ENCODE results near the gene ZNF30.
"Not testable (repeated sequence)": the region's sequence is repeated elsewhere in the genome, so short reads cannot be mapped to it uniquely, and the experiment has no call there.

Gene ZNF30

DNA sequence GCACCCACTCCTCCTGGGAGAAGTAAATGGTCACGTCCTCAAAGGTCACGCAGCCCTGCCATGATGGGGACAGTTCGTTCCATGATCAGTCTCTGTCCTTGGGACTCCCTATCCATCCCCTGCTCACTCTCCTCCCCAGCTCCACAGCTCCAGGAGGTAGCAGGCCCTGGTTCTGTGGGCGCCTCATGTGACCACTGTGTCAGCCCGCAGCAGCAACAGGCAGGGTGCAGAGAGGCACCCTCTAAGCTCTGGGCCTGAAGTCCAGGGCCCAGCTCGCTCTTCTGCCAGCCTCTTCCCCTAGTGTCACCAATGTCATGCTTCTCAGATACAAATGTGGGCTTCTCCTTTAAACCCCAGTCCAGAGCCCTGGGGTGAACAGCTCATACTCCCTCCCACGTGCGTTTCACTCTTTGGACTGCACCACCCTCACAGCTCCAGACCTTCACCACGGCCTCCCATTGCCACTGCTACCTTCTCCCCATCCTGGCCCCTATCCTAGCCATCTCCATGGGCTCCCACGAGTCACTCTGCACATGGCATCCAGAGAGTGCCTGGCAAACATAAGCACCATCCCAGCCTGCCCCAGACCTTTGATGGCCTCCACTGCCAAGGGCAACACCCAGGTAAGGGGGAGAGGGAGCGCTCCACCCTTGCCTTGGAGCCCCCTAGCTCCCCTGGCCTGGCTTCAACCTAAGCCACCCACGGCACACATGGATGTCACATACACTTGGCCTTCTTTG, 34.4 kb downstream of the ZNF30 start:
- DNase-seq: no peak

DNA sequence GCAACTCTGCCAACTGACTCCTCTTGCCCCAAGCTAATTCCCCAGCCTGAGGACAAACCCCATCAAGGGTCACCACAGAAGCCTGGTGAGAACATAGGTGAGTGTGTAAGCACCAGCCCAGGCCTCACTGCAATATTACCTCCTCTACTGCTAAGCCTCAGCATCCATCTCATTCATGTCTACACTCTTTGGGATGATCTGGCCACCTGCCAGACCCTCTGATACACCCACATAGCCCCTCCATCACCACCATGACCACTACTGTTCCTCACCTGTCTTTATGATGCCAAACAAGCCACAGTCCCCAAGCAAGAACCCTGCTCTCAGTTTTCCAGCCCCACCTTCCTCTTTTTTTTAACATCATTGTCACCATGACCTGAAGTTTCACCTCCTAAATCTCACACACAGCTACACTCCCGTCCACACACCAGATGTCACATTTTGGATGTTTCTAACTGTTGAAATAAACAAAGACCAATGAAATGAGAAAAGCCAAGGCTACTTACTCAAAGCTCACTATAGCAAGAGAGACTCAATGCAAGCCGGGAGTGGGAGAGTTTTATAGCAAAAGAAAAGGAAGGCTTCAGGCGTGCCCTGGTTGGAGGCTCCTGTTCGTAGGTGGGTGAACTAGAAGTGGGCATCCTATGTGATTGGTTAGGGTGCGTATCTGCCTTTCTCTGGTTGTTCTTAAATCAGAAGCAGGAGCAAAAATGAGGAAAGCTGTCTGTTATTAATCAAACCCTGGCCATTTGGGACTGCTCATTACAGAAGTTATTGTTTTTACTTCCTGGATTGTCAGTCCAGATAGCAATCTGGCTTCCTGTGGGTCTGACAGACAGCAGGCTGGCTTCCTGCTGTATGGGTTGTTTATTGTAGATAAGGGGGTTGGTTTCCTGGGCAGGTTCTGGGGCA, 35.3 kb downstream of the ZNF30 start:
- DNase-seq: no peak

DNA sequence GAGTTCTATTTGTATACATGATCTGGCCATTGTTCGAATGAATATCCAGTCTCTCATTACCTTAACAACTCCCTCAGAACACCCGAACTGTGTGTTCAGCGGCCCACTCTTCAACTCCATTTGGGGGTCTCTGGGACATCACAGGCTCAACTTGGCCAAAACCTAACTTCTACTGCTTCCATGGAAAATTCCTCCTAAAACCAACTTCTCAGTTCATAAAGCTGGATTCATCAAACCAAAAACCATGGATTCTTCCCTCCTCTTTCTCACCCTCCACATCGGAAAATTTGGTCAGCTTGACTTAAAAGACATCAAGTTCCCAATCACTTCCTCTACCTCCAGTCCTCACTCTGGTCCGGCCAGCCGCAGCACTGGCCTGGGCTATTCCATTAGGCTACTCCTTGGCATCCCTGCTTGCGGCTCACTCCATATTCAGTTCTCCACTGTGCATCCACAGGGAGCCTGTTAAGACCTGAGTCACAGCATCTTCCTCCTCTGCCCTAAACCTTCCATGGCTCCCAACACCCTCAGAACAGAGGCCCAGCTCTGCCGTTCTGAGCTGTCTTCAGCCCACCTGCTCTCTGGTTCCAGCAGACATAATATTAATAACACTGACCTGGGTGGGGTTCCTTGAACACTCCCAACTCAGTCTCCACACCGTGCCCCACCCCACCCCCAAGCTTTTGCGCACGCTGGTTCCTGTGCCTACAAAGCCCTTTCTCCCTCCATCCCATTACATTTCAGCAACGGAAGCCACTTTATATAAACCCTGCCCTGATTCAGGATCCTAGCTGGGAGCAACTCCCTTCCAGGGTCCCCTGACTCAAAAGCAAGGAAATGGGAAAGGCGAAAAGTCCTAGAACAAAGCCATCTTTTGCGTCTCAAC, 36.2 kb downstream of the ZNF30 start:
- DNase-seq: no peak

DNA sequence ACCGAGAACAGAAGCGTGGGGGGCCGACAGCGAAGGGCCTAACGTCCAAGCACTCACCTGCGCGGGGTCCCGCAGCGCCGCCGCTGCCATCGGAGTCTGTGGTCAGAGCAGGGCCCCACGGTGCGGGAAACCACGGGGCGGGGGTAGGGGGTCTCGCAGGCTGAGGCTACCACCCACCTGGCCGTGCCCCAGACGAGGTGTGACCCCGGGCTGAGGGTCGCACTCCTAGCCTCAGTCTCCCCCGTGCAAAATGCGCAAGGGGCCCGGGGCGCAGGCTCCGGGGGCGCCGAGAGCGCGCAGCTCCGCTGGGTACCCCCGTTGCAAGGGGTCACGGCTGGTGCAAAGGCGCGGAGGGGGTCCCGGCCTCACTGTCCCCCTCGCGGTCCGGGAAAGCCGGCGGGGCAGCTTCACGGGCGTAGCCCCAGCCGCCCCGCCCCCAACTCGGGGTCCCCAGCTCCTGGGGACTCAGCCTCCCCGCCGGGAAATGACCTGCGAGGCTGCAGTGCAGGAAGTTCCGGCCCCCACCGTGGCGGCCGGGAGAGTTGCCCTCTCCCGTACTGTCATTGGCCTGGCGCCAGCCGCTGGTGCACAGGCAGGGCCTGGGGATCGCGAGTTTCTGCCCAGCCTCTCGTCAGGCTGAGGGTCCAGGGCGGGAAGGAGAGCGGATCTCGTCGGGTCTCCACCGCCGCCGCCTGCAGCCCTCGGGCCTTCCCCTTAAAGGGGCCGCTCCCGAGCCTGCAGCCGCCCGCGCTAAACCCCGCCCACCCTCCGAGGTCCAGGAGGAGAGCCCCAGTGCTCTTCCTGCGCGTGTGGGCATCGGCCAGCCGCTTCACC, 37.1 kb downstream of the ZNF30 start, which contains the start of gene ZNF792:
ZNF792 (minus strand) TSS at position 657 of the 834 bp plus-strand sequence; CDS start at position 90, 567 bp downstream.
- peak; percentile 8 for DNase-seq

DNA sequence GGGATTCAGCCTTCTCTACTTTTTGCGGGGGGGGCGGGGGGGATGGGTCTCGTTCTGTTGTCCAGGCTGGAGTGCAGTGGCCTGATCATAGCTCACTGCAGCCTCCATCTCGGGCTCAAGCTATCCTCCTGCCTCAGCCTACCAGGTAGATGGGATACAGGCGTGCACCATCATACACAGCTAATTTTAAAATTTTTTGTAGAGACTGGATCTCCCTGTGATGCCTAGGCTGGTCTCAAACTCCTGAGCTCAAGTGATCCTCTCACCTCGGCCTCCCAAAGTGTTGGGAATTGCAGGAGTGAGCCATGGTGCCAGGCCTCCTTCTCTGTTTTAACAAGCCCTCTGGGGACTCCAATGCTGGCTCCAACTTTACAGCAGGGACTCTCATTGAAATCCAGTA, 37.9 kb downstream of the ZNF30 start:
- DNase-seq: no peak

DNA sequence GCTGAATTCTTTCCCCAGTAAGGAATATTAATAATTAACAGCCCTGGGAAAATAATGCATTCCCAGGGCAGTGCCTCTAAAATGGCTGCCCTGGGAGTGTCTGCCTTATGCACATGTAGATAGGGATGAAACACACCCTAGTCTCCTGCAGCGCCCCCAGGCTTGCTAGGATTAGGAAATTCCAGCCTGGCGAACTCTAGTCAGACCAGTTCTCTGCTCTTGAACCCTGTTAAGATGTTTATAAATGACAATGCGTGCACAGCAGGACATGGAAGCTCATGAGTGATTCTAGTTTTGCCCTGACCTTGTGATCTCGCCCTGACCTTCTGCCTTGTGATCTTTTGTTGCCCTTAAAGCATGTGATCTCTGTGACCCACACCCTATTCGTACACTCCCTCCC, 38.8 kb downstream of the ZNF30 start:
- not testable (repeated sequence) for DNase-seq

DNA sequence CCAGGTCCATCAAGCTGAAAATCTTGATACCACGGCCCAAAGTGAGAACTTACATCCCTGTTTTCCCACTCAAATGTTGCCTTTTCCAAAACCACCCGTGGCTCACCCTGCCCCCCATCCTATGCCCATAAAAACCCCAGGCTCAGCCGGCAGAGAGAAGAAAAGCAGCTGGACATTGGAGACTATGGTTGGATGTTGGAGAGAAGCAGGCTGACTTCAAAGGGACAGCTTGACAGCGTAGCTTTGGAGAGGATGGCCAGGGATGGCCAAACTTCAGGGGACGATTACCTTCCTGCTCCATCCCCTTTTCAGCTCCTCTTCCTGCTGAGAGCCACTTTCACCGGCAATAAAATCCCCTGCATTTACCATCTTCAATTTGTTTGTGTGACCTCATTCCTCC, 40.8 kb downstream of the ZNF30 start:
- no peak for DNase-seq

DNA sequence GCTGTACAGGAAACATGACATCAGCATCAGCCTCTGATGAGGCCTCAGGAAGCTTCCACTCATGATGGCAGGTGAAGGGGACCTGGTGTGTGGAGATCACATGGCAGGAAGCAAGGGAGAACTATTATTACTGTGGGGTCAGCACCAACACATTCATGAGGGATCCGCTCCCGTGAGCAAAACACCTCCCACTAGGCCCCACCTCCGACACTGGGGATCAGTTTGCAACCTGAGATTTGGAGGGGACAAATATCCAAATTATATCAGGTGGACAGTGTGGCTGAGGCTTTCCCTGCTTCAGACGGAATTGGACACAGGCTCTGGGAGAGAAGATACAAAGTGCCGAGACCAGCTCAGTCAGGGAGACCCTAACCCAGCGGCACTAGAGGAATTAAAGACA, 43.0 kb downstream of the ZNF30 start:
- DNase-seq: no peak

DNA sequence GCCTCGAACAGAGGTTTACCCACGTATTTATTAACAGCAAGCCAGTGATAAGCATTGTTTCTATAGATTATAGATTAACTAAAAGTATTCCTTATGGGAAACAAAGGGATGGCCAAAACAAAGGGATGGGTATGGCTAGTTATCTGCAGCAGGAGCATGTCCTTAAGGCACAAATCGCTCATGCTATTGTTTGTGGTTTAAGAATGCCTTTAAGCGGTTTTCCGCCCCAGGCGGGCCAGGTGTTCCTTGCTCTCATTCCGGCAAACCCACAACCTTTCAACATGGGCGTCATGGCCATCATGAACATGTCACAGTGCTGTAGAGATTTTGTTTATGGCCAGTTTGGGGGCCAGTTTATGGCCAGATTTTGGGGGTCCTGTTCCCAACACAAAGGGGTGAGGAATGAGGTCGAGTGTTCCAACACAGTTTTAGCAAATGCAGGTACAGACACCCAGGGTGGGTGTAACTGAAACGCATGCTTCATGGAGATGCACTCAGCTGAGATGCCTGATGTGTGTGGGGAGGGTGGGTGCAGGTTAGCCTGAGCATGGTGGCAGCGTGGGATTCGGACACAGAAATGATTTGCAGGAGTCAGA, 43.6 kb downstream of the ZNF30 start:
- DNase-seq: not testable (repeated sequence)

DNA sequence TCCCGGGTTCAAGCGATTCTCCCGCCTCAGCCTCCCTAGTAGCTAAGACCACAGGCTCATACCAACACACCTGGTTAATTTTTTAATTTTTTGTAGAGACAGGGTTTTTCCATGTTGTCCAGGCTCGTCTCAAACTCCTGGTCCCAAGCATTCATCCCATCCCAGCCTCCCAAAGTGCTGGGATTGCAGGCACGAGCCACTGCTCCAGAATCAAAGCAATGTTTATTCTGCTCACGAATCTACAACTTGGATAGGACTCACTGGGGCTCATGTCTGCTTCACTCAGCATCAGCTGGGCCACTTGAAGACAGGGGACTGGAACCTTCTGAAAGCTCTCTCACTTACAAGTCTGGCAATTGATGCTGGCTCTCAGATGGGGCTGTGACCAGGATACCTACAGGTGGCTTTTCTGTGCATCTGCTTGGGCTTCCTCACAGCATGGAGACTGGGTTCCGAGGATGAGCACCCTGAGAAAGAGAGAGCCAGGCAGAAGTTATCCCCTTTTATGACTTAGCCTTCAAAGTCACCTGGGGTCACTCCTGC, 45.5 kb downstream of the ZNF30 start:
- DNase-seq: no peak

DNA sequence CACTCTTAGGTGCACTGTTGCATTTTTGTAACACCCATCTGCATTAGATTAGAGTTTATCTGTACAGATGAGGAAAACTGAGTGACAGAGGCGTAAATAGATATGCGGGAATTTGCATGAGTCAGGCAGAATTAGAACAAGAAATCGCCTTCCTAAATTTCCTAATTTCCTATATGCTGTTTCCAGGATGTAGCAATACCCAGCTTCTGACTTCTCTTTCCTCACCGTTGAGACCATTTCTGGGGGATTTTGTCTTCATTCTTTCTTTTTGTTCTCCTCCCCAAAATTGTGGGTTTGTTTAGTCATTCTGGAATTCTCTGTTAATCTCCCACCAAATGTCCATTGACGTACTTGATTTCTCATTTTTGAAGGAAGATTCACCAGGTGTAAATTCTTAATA, 47.9 kb downstream of the ZNF30 start:
- no peak for DNase-seq

DNA sequence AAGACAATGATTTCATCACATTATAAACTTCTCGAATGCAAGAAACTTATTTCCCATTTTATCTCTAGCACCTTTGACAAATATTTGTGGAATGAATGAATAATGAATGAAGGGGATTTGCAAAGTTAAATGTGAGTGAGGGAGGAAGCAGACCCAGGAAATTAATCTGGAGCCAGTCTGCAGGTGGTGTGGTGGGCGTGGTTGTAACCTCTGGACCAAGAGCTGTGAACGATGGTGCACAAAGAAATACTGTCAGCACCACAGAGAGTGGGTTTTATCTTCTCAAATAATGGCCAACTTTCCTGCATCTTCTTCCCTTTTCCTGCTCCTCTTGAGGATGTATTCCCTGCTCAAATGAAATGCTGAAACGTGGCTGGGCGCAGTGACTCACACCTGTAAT, 48.4 kb downstream of the ZNF30 start:
- no peak for DNase-seq

DNA sequence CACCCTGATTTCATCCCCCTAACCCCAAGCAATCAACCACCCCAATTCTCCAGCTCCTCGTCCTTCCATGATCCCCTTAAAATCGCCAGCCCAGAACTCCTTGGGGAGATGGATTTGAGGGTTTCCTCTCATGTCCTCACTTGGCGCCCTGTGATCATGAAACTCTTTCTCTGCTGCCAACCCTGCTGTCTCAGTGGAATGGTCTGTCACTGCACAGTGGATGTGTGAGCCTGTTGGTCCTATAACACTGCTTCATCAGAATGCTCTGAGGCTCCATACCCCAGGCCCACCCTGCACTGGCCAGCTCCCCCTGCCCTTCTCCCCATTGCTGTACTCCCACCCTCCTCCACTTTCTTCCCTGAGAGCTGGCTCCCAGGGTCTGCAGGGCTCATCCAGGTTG, 49.9 kb downstream of the ZNF30 start:
- DNase-seq: no peak

DNA sequence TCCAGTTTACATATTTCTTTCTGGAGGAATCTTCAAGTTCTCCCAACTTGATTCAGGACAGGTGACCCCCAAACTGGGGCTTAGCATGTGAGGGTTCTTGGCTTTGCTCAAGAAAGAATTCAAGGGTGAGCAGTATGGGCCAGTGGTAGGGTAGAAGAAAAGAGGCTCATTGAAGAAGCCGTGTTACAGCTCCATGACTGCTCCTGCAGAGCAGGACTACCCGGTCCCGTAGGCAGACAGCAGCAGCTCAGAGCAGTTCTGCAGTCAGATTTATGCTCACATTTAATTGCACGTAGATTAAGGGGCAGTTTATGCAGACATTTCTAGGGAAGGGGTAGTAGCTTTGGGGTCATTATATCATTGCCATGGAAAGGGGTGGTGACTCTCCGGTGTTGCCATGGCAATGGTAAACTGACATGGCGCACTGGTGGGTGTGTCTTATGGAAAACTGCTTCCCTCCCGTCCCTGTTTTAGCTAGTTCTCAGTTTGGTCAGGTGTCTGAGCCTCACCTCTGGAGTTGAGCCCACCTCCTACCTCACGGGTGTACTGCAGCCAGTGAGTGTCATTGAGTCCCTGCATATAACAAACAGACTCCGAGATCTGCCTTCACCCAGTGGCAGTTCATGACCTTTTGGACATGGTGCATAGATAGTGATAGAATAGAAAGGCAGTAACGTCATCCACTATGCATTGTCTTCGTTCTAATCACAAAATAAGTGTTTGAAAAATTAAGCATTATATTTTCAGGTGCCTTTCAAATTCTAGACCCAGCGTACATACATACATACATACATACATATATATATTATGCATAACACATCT, 53.3 kb downstream of the ZNF30 start:
- no peak for DNase-seq

DNA sequence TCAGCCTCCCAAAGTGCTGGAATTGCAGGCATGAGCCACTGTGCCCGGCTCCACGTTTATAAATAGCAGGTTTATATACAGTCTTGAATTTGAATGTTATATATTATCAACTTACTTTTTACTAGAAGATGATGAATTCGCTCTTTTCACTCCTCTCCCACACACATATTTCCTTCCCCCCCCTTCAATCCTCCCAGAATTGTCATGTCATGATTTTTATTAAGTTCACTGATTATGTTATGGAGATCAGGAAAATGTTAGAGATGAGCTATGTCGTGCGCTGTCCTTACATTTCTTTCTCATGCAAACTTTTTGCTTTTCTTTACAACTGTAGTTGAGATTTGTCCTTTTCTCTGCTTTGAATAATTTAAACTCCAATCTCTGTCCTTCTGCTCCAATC, 55.6 kb downstream of the ZNF30 start:
- DNase-seq: no peak

DNA sequence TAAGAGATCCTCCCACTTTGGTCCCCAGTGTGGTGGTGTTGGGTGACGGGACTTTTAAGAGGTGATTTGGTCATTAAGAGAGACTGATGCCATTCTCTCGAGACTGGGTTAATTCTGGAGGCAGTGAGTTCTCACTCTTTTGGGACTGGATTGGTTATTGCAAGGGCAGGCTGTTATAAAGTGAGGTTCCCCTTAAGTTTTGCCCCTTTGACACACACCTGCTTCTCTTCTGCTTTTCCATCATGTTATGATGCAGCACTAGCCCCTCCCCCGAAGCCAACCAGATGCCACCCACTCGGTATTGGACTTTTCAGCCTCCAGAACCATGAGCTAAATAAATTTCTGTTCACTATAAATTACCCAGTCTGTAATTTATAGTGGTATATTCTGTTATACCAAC, 57.1 kb downstream of the ZNF30 start:
- DNase-seq: no peak

DNA sequence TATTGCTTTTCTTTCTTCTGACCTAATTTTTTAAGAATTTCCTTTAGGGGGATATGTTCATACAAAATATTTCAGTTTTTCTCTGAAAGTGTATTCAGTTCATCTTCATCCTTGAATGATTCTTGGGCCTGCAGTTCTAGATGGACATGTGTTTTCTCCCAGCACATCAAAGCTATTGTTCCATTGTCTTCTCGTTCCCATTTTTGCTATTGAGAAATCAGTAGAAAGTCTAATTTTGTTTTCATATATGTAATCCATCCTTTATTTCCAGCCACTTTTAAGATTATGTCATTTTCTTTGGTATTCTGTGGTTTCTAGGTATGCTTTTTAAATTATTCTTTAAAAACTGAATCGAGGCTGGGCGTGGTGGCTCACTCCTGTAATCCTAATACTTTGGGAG, 57.6 kb downstream of the ZNF30 start:
- DNase-seq: no peak

DNA sequence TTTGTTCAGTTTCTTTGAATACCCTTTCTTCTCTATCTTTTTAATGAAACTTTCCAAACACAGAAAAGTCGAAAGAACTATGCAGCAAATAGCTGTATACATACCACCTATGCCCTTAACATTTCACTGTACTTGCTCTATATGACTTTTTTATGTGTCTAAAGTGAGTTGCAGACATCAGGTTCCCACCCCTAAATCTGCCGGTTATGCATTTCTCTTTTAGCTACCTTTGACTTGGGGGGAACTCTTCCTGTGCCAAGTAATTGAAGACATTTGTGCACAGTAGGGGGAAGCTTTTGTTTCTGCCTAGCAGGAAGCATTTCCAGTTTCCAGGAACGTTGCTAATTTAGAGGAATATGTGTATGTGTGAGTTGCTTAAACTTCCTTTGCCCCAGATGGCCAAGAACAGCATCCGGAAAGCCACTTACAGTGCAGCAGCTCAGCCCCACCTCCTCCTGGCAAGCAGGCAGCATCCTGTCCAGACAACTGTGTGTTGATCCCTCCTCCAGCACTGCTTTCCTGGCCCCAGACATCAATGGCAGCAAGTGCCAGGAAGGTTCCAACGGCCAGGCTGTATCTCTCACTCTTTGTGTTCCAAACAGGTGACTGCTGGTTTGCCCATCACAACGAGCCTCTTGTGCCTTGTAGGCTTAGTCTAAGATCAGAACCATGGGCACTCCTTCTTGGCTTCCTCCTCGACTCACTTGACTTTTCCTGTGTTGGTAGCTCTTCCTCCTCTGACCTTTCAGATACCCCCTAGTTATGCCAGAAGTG, 58.7 kb downstream of the ZNF30 start:
- DNase-seq: no peak

DNA sequence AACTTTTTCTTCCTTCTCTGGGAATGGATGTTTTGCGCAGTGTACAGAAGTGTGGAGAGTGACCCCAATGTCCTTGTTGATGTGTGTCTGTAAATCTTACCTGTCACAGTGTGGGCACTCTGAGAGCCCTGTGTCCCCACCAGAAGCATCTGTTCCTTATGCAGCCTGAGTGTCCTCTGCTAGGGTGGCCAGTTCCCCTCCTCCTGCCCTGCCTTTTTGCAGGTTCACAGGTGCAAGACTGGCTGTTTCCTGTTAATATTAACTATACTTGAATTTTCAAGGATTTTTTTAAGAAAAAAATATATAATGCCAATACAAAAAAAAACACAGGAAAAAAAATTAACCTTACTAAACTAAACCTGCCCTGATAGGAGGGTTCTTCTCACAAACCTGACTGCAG, 61.4 kb downstream of the ZNF30 start:
- no peak for DNase-seq

DNA sequence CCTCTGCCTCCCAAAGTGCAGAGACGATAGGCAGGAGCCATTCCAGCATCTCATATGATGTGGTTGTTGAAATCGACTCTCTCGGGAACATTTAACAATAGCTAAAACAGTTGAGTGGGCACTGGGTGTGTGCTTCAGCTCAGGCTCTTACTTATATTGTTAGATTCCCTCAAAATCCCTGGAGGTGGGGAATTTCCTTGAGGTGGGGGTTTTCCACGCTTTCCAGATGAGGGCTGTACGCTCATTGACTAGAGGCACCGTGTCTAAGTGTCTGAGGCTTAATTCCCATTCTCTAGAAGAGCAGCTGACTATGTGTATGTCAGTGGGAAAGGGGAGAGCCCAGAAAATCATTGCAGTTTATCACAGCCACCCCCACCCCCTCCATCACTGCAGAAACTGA, 62.6 kb downstream of the ZNF30 start:
- DNase-seq: no peak
